ENCODE measurements around the gene SHFL. TPM values are rescaled to one million over a fixed set of nuclear protein-coding genes. Genes with fewer than 3 reads are reported as not detected.

SHFL gene
- total RNA-seq, 1 experiment from 2014 or later: 18.5 TPM

GRCh38 chr19:10107254-10107653 is 21.1 kb downstream of the SHFL start:
- no TSS peak for BruUV-seq (replicated peaks)
- Histone ChIP-seq H3K4me1 (ENCODE audit: control insufficient read depth in 1 of 2, insufficient read depth in 2 of 2, low read length in 2 of 2) (peaks cover 12 to 42% of the 10 kb centered on the region in 2 experiments), H3K4me3 (replicated peaks in 1 of 2; ENCODE audit: low read depth in 1 of 2, low read length in 2 of 2) (peak overlapping the region; percentile 72 to 99), H3K9me2 (ENCODE audit: insufficient read depth) (no peaks in the 10 kb centered on the region), H3K9ac (ENCODE audit: low read length) (peak overlapping the region; percentile 85), H2AFZ (ENCODE audit: low read depth, low read length, poor library complexity, severe bottlenecking) (no peak overlapping the region), H3K36me3 (ENCODE audit: control insufficient read depth in 1 of 2, insufficient read depth in 2 of 2, low read length in 2 of 2) (peaks cover 36 to 42% of the 10 kb centered on the region in 2 experiments), H4K20me1 (ENCODE audit: insufficient read depth) (no peaks in the 10 kb centered on the region), H3K9me3 (ENCODE audit: control insufficient read depth in 1 of 2, insufficient read depth in 1 of 2, low read depth in 1 of 2, low read length in 2 of 2) (no peaks in the 10 kb centered on the region), H3K27ac (ENCODE audit: low read depth, low read length) (peak overlapping the region; percentile 89), H3K27me3 (ENCODE audit: insufficient read depth, low read length) (no peaks in the 10 kb centered on the region), H3K79me2 (ENCODE audit: insufficient read depth, low read length) (peaks cover 46% of the 10 kb centered on the region), H3K4me2 (ENCODE audit: low read length) (peak overlapping the region; percentile 94)
- no peak for ATAC-seq
- DNase-seq (ENCODE audit: low read depth, low spot score): no peak
- ChIA-PET CTCF (no interaction called here), POLR2A (interaction anchor here (2.4 kb wide), 1 partner anchor 11 kb away, joined by 14 read pairs; no protein-coding TSS in a partner anchor), RAD21 (ENCODE audit: low non-redundant PET in 1 of 2, low total read pairs in 2 of 2, uncharacterized antibody in 2 of 2, unreplicated experiment in 2 of 2) (no interaction called here)
- TF ChIP-seq POLR2AphosphoS5 (IDR thresholded peaks at IDR 0.05; ENCODE audit: low read depth, low read length): 0 out of 2 replicates have a peak, but pooled peaks have one; percentile 12
- no peak for TF ChIP-seq CTCF (IDR thresholded peaks at IDR 0.05 in 2 of 3, conservative IDR thresholded peaks at IDR 0.05 in 1 of 3; ENCODE audit: borderline replicate concordance in 1 of 3, insufficient read depth in 1 of 3, low read depth in 2 of 3, low read length in 2 of 3)
- intact Hi-C loops (cut with micrococcal nuclease): no loop called here

- RAD21 ChIA-PET (ENCODE audit: low non-redundant PET in 1 of 2, low total read pairs in 2 of 2, uncharacterized antibody in 2 of 2, unreplicated experiment in 2 of 2): no interaction called here
- no peaks in the 10 kb centered on the region for H3K9me2 ChIP-seq (ENCODE audit: insufficient read depth)
- POLR2A ChIA-PET: interaction anchor here (0.7 to 2.4 kb wide), 3 partner anchors 9 to 12 kb away, joined by 3 to 14 read pairs (median 3); no protein-coding TSS in a partner anchor
- H4K20me1 ChIP-seq (ENCODE audit: insufficient read depth): no peaks in the 10 kb centered on the region
- ATAC-seq: no peak
- DNase-seq (ENCODE audit: low read depth, low spot score): no peak
- H3K4me3 ChIP-seq (replicated peaks in 1 of 2; ENCODE audit: low read depth in 1 of 2, low read length in 2 of 2): peak overlapping the region; percentile 72 to 99
- CTCF ChIA-PET: interaction anchor here (1.1 kb wide), 1 partner anchor 10 kb away, joined by 3 read pairs; no protein-coding TSS in a partner anchor
- peak overlapping the region; percentile 94 for H3K4me2 ChIP-seq (ENCODE audit: low read length)
- H3K27me3 ChIP-seq (ENCODE audit: insufficient read depth, low read length): no peaks in the 10 kb centered on the region
- peak overlapping the region; percentile 89; the same call in 1 of the 2 replicates for H3K27ac ChIP-seq (ENCODE audit: low read depth, low read length)
- peaks cover 36 to 42% of the 10 kb centered on the region in 2 experiments for H3K36me3 ChIP-seq (ENCODE audit: control insufficient read depth in 1 of 2, insufficient read depth in 2 of 2, low read length in 2 of 2)
- TF ChIP-seq ZBTB33 (IDR thresholded peaks at IDR 0.05; ENCODE audit: extremely low read depth, insufficient replicate concordance, low read length) (no peak), POLR2A (IDR thresholded peaks at IDR 0.05; ENCODE audit: borderline replicate concordance, extremely low read depth, insufficient read depth, insufficient read length) (no peak), YY1 (IDR thresholded peaks at IDR 0.05; ENCODE audit: extremely low read depth, insufficient replicate concordance, low read depth, low read length) (no peak), RAD21 (IDR thresholded peaks at IDR 0.05; ENCODE audit: low read depth) (no peak), ATF3 (IDR thresholded peaks at IDR 0.05) (no peak), CTCF (IDR thresholded peaks at IDR 0.05 in 2 of 3, conservative IDR thresholded peaks at IDR 0.05 in 1 of 3; ENCODE audit: borderline replicate concordance in 1 of 3, insufficient read depth in 1 of 3, low read depth in 2 of 3, low read length in 2 of 3) (no peak), ZFX (IDR thresholded peaks at IDR 0.05) (no peak)
- intact Hi-C loops (cut with micrococcal nuclease): no loop called here
- BruUV-seq (replicated peaks): no TSS peak
- peaks cover 12 to 48% of the 10 kb centered on the region in 2 experiments for H3K4me1 ChIP-seq (ENCODE audit: control insufficient read depth in 1 of 2, insufficient read depth in 2 of 2, low read length in 2 of 2)
- H3K9ac ChIP-seq (ENCODE audit: low read length): peak overlapping the region; percentile 85
- peaks cover 46% of the 10 kb centered on the region for H3K79me2 ChIP-seq (ENCODE audit: insufficient read depth, low read length)
- no peaks in the 10 kb centered on the region for H3K9me3 ChIP-seq (ENCODE audit: control insufficient read depth in 1 of 2, insufficient read depth in 1 of 2, low read depth in 1 of 2, low read length in 2 of 2)
- H2AFZ ChIP-seq (ENCODE audit: low read depth, low read length, poor library complexity, severe bottlenecking): no peak overlapping the region
These were observed 21.8 kb downstream of the SHFL start for GRCh38 chr19:10107817-10108367.
